Measurements from ENCODE around the gene DNAH14.
A peak's percentile ranks its signal among the peaks of the same experiment; 100 is the strongest.
"Not testable (repeated sequence)": the region's sequence is repeated elsewhere in the genome, so short reads cannot be mapped to it uniquely, and the experiment has no call there.

DNAH14 gene

GRCh38 chr1:225360119-225360518 lies 430.6 kb downstream of the DNAH14 start:
- no peak for DNase-seq

GRCh38 chr1:225361176-225361575 lies 431.7 kb downstream of the DNAH14 start:
- no peak for DNase-seq

- no peak for DNase-seq
Observed at GRCh38 chr1:225362805-225363204, 433.3 kb downstream of the DNAH14 start.

- DNase-seq = no peak
Observed at GRCh38 chr1:225364439-225364838, 435.0 kb downstream of the DNAH14 start.

- DNase-seq = no peak
Observed at GRCh38 chr1:225366018-225366417, 436.5 kb downstream of the DNAH14 start.

- no peak for DNase-seq
Observed at GRCh38 chr1:225366552-225366951, 437.1 kb downstream of the DNAH14 start.

GRCh38 chr1:225368036-225368552 lies 438.6 kb downstream of the DNAH14 start:
- DNase-seq = no peak

- DNase-seq = no peak
Observed at GRCh38 chr1:225371366-225372010, 442.0 kb downstream of the DNAH14 start.

GRCh38 chr1:225373155-225373554 lies 443.7 kb downstream of the DNAH14 start:
- DNase-seq = no peak

- DNase-seq = no peak
Observed at GRCh38 chr1:225374996-225375395, 445.5 kb downstream of the DNAH14 start.

- DNase-seq = no peak
Observed at GRCh38 chr1:225378880-225379279, 449.4 kb downstream of the DNAH14 start.

- no peak for DNase-seq
Observed at GRCh38 chr1:225380691-225381090, 451.2 kb downstream of the DNAH14 start.

- not testable (repeated sequence) for DNase-seq
Observed at GRCh38 chr1:225386860-225387259, 457.4 kb downstream of the DNAH14 start.

GRCh38 chr1:225388372-225388771 lies 458.9 kb downstream of the DNAH14 start:
- DNase-seq = peak; percentile 22

- DNase-seq = no peak
Observed at GRCh38 chr1:225389843-225390242, 460.4 kb downstream of the DNAH14 start.

- DNase-seq = no peak
Observed at GRCh38 chr1:225396357-225396756, 466.9 kb downstream of the DNAH14 start.

- no peak for DNase-seq
Observed at GRCh38 chr1:225400968-225401367, 471.5 kb downstream of the DNAH14 start.

- DNase-seq = no peak
Observed at GRCh38 chr1:225406976-225407725, 477.7 kb downstream of the DNAH14 start.

- DNase-seq = no peak
Observed at GRCh38 chr1:225407755-225408154, 478.3 kb downstream of the DNAH14 start.

GRCh38 chr1:225408249-225408648 lies 478.8 kb downstream of the DNAH14 start:
- DNase-seq = no peak

- DNase-seq = no peak
Observed at GRCh38 chr1:225409051-225409450, 479.6 kb downstream of the DNAH14 start.

- DNase-seq = no peak
Observed at GRCh38 chr1:225410036-225410435, 480.6 kb downstream of the DNAH14 start.

GRCh38 chr1:225412321-225412720 lies 482.8 kb downstream of the DNAH14 start:
- DNase-seq = no peak

GRCh38 chr1:225412803-225413351 lies 483.4 kb downstream of the DNAH14 start:
- DNase-seq = no peak

Measured in amniotic stem cell (primary cell).